Suprapubic skin (tissue), 4 donors: Measurements from ENCODE around the gene ENTREP1. TPM values are rescaled to one million over a fixed set of nuclear protein-coding genes. Genes with fewer than 3 reads are reported as not detected.

Source experiments
- DNase-seq, 2 donors: peaks; one replicate each; pipeline ENCODE4 v3.0.0-alpha.2; 2019; ENCODE audit warnings: low spot score in 2 of 2
- H3K27ac ChIP-seq: fragments of 200-600 bp; sonication (generic); one replicate; pipeline ENCODE4 v1.5.1; 2019
- H3K27me3 ChIP-seq: fragments of 200-600 bp; sonication (generic); one replicate; pipeline ENCODE4 v1.5.1; 2019
- H3K36me3 ChIP-seq: fragments of 200-600 bp; sonication (generic); one replicate; pipeline ENCODE4 v1.5.1; 2019
- H3K4me1 ChIP-seq: fragments of 200-600 bp; sonication (generic); one replicate; pipeline ENCODE4 v1.5.1; 2019
- H3K4me3 ChIP-seq: fragments of 200-600 bp; sonication (generic); one replicate; pipeline ENCODE4 v1.5.1; 2019; ENCODE audit warnings: mild to moderate bottlenecking
- H3K9me3 ChIP-seq: fragments of 200-600 bp; sonication (generic); one replicate; pipeline ENCODE4 v1.5.1; 2019
- CTCF ChIP-seq, 2 donors: fragments of 200-600 bp in 1 of 2; fragments of 450-650 bp in 1 of 2; sonication (generic) in 1 of 2; IDR thresholded peaks; one replicate each; pipeline ENCODE4 v1.5.1; 2016 to 2019; ENCODE audit warnings: antibody characterized with exemption in 2 of 2, mild to moderate bottlenecking in 1 of 2, moderate library complexity in 1 of 2
- EP300 ChIP-seq: sonication (generic); formaldehyde crosslinking; IDR thresholded peaks from one replicate; pipeline ENCODE4 v1.6.1; 2017; ENCODE audit warnings: antibody characterized with exemption
- POLR2A ChIP-seq, 2 donors: fragments of 450-650 bp; IDR thresholded peaks; one replicate each; pipeline ENCODE4 v1.6.1; 2017; ENCODE audit warnings: antibody characterized with exemption in 2 of 2, mild to moderate bottlenecking in 2 of 2, moderate library complexity in 2 of 2
- POLR2AphosphoS5 ChIP-seq, 3 donors: sonication (generic); formaldehyde crosslinking; IDR thresholded peaks; one replicate each; pipeline ENCODE4 v1.6.1; 2017; ENCODE audit warnings: antibody characterized with exemption in 3 of 3
- WGBS: methylation state at CpG from one replicate; pipeline ENCODE4 v1.1.5; 2018; 5-methylcytosine and 5-hydroxymethylcytosine counted together
- total RNA-seq, 4 donors: library from RNA; depleted of rRNA; stranded (reverse); fragments of >200 nt; gene quantifications; one replicate each; pipeline ENCODE4 v1.1.0, GENCODE V29; 2016

The ENTREP1 gene, protein sequence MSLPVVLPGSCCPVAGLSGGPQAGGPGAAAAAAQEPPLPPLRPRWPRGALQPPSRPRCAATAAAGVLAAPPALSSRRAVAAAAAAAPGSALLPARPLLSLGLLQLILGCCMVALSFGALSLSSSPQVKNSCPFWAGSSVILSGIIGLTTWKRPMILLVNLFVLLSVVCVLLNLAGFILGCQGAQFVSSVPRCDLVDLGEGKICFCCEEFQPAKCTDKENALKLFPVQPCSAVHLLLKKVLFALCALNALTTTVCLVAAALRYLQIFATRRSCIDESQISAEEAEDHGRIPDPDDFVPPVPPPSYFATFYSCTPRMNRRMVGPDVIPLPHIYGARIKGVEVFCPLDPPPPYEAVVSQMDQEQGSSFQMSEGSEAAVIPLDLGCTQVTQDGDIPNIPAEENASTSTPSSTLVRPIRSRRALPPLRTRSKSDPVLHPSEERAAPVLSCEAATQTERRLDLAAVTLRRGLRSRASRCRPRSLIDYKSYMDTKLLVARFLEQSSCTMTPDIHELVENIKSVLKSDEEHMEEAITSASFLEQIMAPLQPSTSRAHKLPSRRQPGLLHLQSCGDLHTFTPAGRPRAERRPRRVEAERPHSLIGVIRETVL
- total RNA-seq, result 10 to 100 TPM in 3 of 4 donors, 1 to 10 TPM in 1; 8.6 to 49.2 (median 17.8) TPM

GRCh38 chr9:69324549-69325401 is at the start of gene ENTREP1:
Gene ENTREP1, plus strand, starts transcription at chr9:69325215. Its CDS starts 95 bp downstream, at chr9:69325310.
- peak within 1 kb of the TSS; percentile 65 for H3K4me3 ChIP-seq
- H3K27ac ChIP-seq, result peak within 1 kb of the TSS; percentile 58
- peak; percentile 69 to 82 for DNase-seq
- peaks cover 3% of the 10 kb centered on the region for H3K27me3 ChIP-seq
- peak in 1 of 2 donors; percentile 25 for TF ChIP-seq CTCF (IDR thresholded peaks at IDR 0.05)
- TF ChIP-seq EP300, result no peak
- TF ChIP-seq POLR2A (IDR thresholded peaks at IDR 0.05), result no peak
- TF ChIP-seq POLR2AphosphoS5 (IDR thresholded peaks at IDR 0.05), result peak in 1 of 3 donors; percentile 30
- WGBS, result 2% methylated on average over 22 of the region's 81 CpGs
- peaks cover 12% of the 10 kb centered on the region for H3K4me1 ChIP-seq
- no peaks in the 10 kb centered on the region for H3K9me3 ChIP-seq
- no peaks in the 10 kb centered on the region for H3K36me3 ChIP-seq

- TF ChIP-seq EP300 (no peak), POLR2AphosphoS5 (IDR thresholded peaks at IDR 0.05) (no peak), POLR2A (IDR thresholded peaks at IDR 0.05) (no peak), CTCF (IDR thresholded peaks at IDR 0.05) (no peak)
- no peaks in the 10 kb centered on the region for H3K36me3 ChIP-seq
- 85% methylated on average over 5 of the region's 5 CpGs for WGBS
Observed at GRCh38 chr9:69276775-69277174, 48.2 kb upstream of the ENTREP1 start.

GRCh38 chr9:69279084-69279731 is 45.8 kb upstream of the ENTREP1 start:
- 84% methylated on average over 5 of the region's 5 CpGs for WGBS
- Histone ChIP-seq H3K27me3 (no peaks in the 10 kb centered on the region), H3K36me3 (no peaks in the 10 kb centered on the region), H3K27ac (no peak overlapping the region), H3K4me1 (no peaks in the 10 kb centered on the region), H3K9me3 (no peaks in the 10 kb centered on the region), H3K4me3 (no peak overlapping the region)
- no peak for DNase-seq
- no peak for TF ChIP-seq POLR2A (IDR thresholded peaks at IDR 0.05)
- no peak for TF ChIP-seq CTCF (IDR thresholded peaks at IDR 0.05)
- TF ChIP-seq EP300, result no peak
- no peak for TF ChIP-seq POLR2AphosphoS5 (IDR thresholded peaks at IDR 0.05)

More at GRCh38 chr9:69276775-69277174, 48.2 kb upstream of the ENTREP1 start:
- no peak overlapping the region for H3K4me3 ChIP-seq
- H3K4me1 ChIP-seq, result no peaks in the 10 kb centered on the region
- H3K27ac ChIP-seq, result no peak overlapping the region
- DNase-seq, result no peak
- no peaks in the 10 kb centered on the region for H3K27me3 ChIP-seq
- H3K9me3 ChIP-seq, result no peaks in the 10 kb centered on the region

GRCh38 chr9:69279733-69280132 is 45.3 kb upstream of the ENTREP1 start:
- no peaks in the 10 kb centered on the region for H3K36me3 ChIP-seq
- no peak for TF ChIP-seq POLR2A (IDR thresholded peaks at IDR 0.05)
- no peak for TF ChIP-seq POLR2AphosphoS5 (IDR thresholded peaks at IDR 0.05)
- no peak for TF ChIP-seq CTCF (IDR thresholded peaks at IDR 0.05)
- TF ChIP-seq EP300, result no peak
- no peak for DNase-seq
- no peaks in the 10 kb centered on the region for H3K27me3 ChIP-seq
- H3K9me3 ChIP-seq, result no peaks in the 10 kb centered on the region
- H3K27ac ChIP-seq, result no peak overlapping the region
- 33% methylated on average over 3 of the region's 3 CpGs for WGBS
- H3K4me3 ChIP-seq, result no peak overlapping the region
- no peaks in the 10 kb centered on the region for H3K4me1 ChIP-seq
